ENCODE results near the gene STAG3.
"Not testable (repeated sequence)": the region's sequence is repeated elsewhere in the genome, so short reads cannot be mapped to it uniquely, and the experiment has no call there.

The STAG3 gene

DNA sequence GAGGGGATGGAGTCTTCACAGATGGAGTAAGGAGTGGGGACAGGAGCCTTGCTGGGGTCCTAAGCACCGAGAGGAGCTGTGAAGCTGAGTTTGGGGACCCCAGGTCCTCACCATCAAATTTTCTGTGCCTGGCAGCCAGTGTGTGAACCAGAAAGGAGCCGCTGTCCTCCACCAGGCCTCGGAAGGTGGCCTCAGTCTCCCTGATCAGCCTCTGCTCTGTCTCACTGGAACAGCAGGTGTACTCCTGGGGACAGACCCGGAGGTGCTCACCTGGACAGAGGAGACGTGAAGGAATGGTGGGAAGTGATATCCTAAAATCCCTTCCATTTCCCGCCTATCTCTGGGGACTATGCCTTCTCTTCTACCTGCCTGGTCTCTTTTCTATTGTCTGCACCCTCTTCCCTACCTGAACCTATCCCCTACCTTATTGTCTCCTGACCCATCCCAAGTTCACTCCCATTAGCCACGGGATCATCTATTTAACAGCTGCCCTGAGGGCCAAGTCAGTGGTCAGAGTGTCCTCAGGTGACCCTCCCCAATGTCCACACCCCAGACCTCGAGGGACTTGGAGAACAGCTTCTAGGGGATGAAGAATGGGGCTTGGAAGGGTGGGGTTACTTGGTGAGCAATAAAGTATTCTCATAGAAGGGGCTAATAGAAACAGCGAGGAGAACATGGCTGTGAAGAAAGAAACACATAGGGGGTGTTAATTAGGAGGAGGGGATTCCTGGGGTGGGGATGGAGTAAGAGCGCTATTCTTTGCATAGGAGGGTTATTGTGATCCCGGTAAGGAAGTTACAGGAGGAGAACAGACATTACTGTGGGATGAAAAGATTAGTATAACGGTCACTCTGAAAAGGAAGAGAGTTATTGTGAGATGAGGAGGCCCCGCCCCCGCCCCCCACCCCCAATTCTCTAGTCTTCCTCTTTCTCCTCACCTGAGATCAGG lies 1.3 kb upstream of the STAG3 start:
- TF ChIP-seq, protein P1, sequence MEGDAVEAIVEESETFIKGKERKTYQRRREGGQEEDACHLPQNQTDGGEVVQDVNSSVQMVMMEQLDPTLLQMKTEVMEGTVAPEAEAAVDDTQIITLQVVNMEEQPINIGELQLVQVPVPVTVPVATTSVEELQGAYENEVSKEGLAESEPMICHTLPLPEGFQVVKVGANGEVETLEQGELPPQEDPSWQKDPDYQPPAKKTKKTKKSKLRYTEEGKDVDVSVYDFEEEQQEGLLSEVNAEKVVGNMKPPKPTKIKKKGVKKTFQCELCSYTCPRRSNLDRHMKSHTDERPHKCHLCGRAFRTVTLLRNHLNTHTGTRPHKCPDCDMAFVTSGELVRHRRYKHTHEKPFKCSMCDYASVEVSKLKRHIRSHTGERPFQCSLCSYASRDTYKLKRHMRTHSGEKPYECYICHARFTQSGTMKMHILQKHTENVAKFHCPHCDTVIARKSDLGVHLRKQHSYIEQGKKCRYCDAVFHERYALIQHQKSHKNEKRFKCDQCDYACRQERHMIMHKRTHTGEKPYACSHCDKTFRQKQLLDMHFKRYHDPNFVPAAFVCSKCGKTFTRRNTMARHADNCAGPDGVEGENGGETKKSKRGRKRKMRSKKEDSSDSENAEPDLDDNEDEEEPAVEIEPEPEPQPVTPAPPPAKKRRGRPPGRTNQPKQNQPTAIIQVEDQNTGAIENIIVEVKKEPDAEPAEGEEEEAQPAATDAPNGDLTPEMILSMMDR (IDR thresholded peaks at IDR 0.05; ENCODE audit: low read length, missing control alignments), result no peak
- no peak for DNase-seq (ENCODE audit: low read depth)
- peak overlapping the region; percentile 79 for H3K4me3 ChIP-seq (replicated peaks; ENCODE audit: low read depth, low read length)

DNA sequence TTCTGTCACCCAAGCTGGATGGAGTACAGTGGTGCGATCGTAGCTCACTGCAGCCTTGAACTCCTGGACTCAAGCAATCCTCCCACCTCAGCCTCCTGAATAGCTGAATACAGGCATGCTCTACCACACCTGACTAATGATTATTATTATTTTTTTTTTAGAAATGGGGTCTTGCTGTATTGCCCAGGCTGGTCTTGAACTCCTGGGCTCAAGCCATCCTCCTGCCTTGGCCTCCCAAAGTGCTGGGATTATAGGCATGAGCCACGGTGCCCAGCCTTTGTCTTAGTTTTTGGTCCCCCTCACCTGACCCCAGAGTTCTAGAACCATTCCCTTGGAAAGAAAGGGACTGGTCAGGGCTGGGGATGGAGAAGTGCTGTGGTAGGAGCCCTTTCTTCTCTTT lies 2.4 kb downstream of the STAG3 start:
- not testable (repeated sequence) for H3K4me3 ChIP-seq (replicated peaks; ENCODE audit: low read depth, low read length); DNase-seq (ENCODE audit: low read depth)

DNA sequence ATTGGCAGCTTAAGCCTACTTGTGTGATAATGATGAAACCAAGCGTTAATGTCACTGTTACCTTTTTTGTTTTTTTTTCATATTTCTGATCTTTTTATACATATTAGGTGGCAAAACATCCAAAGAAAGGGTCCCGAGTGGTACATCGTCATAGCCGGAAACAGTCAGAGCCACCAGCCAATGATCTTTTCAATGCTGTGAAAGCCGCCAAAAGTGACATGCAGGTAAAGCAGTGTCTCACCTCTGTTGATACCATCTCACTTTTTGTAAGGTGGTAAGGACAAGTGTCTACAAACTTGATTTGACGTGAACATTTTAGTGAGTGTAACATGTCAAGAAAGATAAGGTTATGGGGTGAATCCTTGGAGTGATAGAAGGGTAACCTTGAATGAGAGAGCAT lies 4.9 kb downstream of the STAG3 start:
- H3K4me3 ChIP-seq (replicated peaks; ENCODE audit: low read depth, low read length); DNase-seq (ENCODE audit: low read depth): not testable (repeated sequence)

DNA sequence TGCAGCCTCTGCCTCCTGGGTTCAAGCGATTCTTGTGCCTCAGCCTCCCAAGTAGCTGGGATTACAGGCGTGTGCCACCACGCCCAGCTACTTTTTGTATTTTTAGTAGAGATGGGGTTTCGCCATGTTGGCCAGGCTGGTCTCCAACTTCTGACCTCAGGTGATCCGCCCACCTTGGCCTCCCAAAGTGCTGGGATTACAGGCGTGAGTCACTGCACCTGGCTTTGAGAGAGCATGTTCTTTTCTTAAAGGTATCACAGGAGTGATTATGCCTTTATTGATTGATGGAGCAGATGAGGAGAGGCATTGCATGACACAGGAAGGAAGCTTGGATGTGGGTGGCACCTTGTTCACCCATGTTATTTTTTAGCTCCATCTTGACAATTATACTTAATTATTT lies 5.4 kb downstream of the STAG3 start:
- H3K4me3 ChIP-seq (replicated peaks; ENCODE audit: low read depth, low read length); DNase-seq (ENCODE audit: low read depth): not testable (repeated sequence)

DNA sequence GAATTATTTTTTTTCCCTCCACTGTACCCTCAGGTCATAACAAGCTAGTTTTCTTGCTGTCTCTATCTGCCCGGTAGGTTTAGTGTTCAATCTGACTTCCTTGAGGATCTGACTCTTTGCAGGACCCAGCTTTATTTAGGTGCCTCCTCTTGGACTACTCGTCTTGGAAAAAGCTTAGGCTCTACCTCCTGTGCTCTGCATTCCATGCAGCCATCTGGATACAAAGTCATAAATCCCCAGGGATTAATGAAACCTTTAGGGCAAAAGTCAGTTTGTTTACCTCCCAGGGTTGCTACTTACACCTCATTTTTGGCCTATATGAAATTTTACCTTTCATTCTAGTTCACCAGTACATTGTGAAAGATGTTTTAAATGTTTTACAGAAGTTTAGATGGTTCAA lies 8.0 kb downstream of the STAG3 start:
- TF ChIP-seq, protein P1 (IDR thresholded peaks at IDR 0.05; ENCODE audit: low read length, missing control alignments), result no peak
- no peak overlapping the region for H3K4me3 ChIP-seq (replicated peaks; ENCODE audit: low read depth, low read length)
- DNase-seq (ENCODE audit: low read depth), result no peak

DNA sequence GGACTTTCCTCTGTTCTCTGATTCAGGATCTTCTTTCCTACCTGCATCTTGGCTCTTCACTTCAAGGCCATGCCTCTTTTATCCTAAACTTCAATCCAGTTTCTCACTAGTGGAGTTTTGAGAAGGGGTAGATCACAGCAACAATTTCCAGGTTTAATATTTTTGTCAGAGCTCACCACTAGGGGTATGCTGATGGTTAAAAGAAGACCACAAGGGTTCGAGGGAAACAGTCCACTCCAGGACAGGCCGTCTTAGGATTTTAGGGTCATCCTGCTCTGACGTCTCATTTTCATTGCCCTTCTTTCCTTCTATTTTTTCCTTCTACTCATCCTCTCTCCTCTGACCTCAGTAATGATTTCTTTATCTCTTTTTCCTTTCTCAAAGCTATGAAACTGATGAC lies 11.3 kb downstream of the STAG3 start:
- H3K4me3 ChIP-seq (replicated peaks; ENCODE audit: low read depth, low read length), result no peak overlapping the region
- TF ChIP-seq, protein P1 (IDR thresholded peaks at IDR 0.05; ENCODE audit: low read length, missing control alignments), result no peak

DNA sequence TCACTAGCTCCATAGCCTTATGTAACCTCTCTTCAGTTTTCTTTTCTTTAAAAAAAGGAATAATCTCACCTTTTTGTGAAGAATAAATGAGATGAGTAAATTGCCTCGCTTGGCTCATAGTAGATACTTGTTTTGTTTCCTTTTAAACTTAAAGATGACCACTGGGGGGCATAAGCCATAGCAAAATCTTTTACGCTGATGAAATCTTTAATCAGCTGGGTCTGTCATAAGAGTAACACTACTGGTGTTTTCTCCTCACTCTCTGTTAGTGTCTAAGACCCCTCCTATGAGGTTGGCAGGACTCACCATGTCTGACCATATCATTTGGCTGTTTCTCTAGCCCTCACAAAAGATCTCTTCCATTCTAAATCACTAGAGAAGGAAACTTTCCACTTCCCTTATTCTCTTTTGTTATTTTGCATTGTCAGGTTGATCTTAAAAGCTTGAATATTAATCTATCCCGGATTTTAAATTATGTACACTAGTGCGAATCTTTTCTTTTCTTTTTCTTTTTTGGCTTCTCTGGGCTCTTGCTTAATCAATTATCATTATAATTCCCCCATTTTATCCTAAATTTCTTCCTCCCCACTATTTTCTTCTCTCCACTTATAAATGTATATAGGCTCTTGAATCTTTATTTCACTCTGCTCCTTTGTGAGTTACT lies 12.5 kb downstream of the STAG3 start:
- no peak overlapping the region for H3K4me3 ChIP-seq (replicated peaks; ENCODE audit: low read depth, low read length)
- TF ChIP-seq, protein P1 (IDR thresholded peaks at IDR 0.05; ENCODE audit: low read length, missing control alignments), result peak; percentile 46
- DNase-seq (ENCODE audit: low read depth), result peak; percentile 63

More for the DNA sequence above, 11.3 kb downstream of the STAG3 start:
- no peak for DNase-seq (ENCODE audit: low read depth)

DNA sequence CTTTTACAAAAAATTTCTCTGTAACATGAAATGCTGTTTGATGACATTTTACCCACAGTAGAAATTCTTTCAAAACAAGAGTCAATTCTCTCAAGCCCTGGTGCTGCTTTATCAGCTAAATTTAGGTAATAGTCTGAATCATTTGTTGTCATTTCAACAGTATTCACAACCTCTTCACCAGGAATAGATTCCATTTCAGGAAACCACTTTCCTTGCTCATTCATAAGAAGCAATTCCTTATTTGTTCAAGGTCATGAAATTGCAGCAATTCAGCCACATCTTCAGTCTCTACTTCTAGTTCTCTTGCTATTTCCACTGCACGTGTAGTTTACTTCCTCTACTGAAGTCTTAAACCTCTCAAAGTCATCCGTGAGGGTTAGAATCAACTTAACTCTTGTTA lies 14.1 kb downstream of the STAG3 start:
- peak; percentile 73 for DNase-seq (ENCODE audit: low read depth)
- H3K4me3 ChIP-seq (replicated peaks; ENCODE audit: low read depth, low read length), result no peak overlapping the region

DNA sequence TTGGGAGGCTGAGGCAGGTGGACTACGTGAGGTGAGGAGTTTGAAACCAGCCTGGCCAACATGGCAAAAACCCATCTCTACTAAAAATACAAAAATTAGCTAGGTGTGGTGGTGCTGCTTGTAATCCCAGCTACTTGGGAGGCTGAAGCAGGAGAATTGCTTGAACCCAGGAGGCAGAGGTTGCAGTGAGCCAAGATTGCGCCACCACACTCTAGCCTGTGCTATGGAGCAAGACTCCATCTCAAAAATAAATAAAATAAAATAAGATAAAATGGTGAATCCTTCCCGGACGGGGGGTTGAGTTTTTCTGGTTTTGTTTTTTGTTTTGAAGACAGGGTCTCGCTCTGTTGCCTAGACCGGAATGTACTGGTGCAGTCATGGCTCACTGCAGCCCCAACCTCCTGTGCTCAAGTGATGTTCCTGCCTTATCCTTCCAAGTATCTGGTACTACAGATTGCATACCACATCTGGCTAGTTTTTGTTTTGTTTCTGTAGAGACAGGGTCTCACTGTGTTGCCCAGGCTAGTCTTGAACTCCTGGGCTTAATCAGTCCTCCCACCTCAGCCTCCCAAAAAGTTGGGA lies 14.7 kb downstream of the STAG3 start:
- DNase-seq (ENCODE audit: low read depth); H3K4me3 ChIP-seq (replicated peaks; ENCODE audit: low read depth, low read length): not testable (repeated sequence)

More for the DNA sequence above, 14.1 kb downstream of the STAG3 start:
- TF ChIP-seq, protein P1 (IDR thresholded peaks at IDR 0.05; ENCODE audit: low read length, missing control alignments), result no peak
